HEK293 (cell line): ENCODE measurements around the gene CBS.
A peak's percentile ranks its signal among the peaks of the same experiment; 100 is the strongest.

Experiments used
- CTCF ChIA-PET: fragments of 350-600 bp; formaldehyde crosslinking; extraction: SDS; loops from one replicate; lab custom pipeline; 2021; ENCODE audit warnings: antibody characterized with exemption; lab: Yijun Ruan, JAX
- POLR2A ChIA-PET: fragments of 300-600 bp; formaldehyde crosslinking; extraction: SDS; loops from one replicate; lab custom pipeline; 2020; ENCODE audit warnings: antibody characterized with exemption, inconsistent platforms; lab: Yijun Ruan, JAX
- H3K27ac ChIP-seq: fragments of 200-500 bp; sonication (Bioruptor generic); 2 replicates; pipeline ENCODE4 v1.5.1; 2014; ENCODE audit warnings: low read depth, low read length, control low read depth, inconsistent platforms; ENCODE audit errors: extremely low read depth
- H3K36me3 ChIP-seq, 2 experiments: fragments of 200-500 bp in 1 of 2; sonication (Bioruptor generic) in 1 of 2; 1 replicate in 1 of 2; 2 replicates in 1 of 2; pipeline ENCODE4 v1.5.1; 2014 to 2017; ENCODE audit warnings: inconsistent platforms in 2 of 2, low read length in 2 of 2; ENCODE audit not compliant: control insufficient read depth in 2 of 2, insufficient read depth in 1 of 2
- H3K4me1 ChIP-seq: fragments of 200-500 bp; sonication (Bioruptor generic); 2 replicates; pipeline ENCODE4 v1.5.1; 2014; ENCODE audit warnings: mild to moderate bottlenecking, low read length, inconsistent platforms; ENCODE audit not compliant: control insufficient read depth, insufficient read depth
- H3K4me3 ChIP-seq: 2 replicates; pipeline ENCODE4 v1.5.1; 2011; ENCODE audit warnings: low read depth, mild to moderate bottlenecking, control low read depth, low read length, moderate library complexity
- H3K9me3 ChIP-seq: fragments of 200-500 bp; sonication (Bioruptor generic); 2 replicates; pipeline ENCODE4 v1.5.1; 2014; ENCODE audit warnings: low read depth, low read length, inconsistent platforms; ENCODE audit not compliant: control insufficient read depth, insufficient read depth
- GLI4 ChIP-seq: fragments of 450-650 bp; formaldehyde crosslinking; IDR thresholded peaks from 2 replicates; pipeline ENCODE4 v1.5.1; 2016; ENCODE audit warnings: missing biosample characterization, missing genetic modification characterization
- MZF1 ChIP-seq: fragments of 450-650 bp; formaldehyde crosslinking; IDR thresholded peaks from 2 replicates; pipeline ENCODE4 v1.5.1; 2017; ENCODE audit warnings: missing biosample characterization, missing genetic modification characterization, borderline replicate concordance
- OSR2 ChIP-seq: fragments of 450-650 bp; formaldehyde crosslinking; IDR thresholded peaks from 2 replicates; pipeline ENCODE4 v1.5.1; 2016; ENCODE audit warnings: missing biosample characterization, missing genetic modification characterization
- SCRT2 ChIP-seq: fragments of 450-650 bp; formaldehyde crosslinking; IDR thresholded peaks from 2 replicates; pipeline ENCODE4 v1.5.1; 2016; ENCODE audit warnings: missing biosample characterization, missing genetic modification characterization
- SP2 ChIP-seq: fragments of 450-650 bp; formaldehyde crosslinking; IDR thresholded peaks from 2 replicates; pipeline ENCODE4 v1.5.1; 2016; ENCODE audit warnings: missing biosample characterization, missing genetic modification characterization
- SP7 ChIP-seq: fragments of 450-650 bp; formaldehyde crosslinking; IDR thresholded peaks from 2 replicates; pipeline ENCODE4 v1.5.1; 2016; ENCODE audit warnings: missing biosample characterization, missing genetic modification characterization
- ZNF10 ChIP-seq: fragments of 450-650 bp; formaldehyde crosslinking; IDR thresholded peaks from 2 replicates; pipeline ENCODE4 v1.5.1; 2017; ENCODE audit warnings: missing biosample characterization, missing genetic modification characterization
- ZNF132 ChIP-seq: fragments of 450-650 bp; formaldehyde crosslinking; IDR thresholded peaks from 2 replicates; pipeline ENCODE4 v1.5.1; 2017; ENCODE audit warnings: missing biosample characterization, missing genetic modification characterization, borderline replicate concordance
- ZNF155 ChIP-seq: fragments of 450-650 bp; formaldehyde crosslinking; IDR thresholded peaks from 2 replicates; pipeline ENCODE4 v1.5.1; 2016; ENCODE audit warnings: missing biosample characterization, missing genetic modification characterization
- ZNF266 ChIP-seq: fragments of 450-650 bp; formaldehyde crosslinking; IDR thresholded peaks from 2 replicates; pipeline ENCODE4 v1.5.1; 2016; ENCODE audit warnings: missing biosample characterization, missing genetic modification characterization, low read depth
- ZNF292 ChIP-seq: fragments of 450-650 bp; formaldehyde crosslinking; IDR thresholded peaks from 2 replicates; pipeline ENCODE4 v1.5.1; 2016; ENCODE audit warnings: low read depth, missing biosample characterization, missing genetic modification characterization, borderline replicate concordance
- ZNF341 ChIP-seq: fragments of 450-650 bp; formaldehyde crosslinking; IDR thresholded peaks from 2 replicates; pipeline ENCODE4; 2016; ENCODE audit warnings: low read depth, missing biosample characterization, missing genetic modification characterization
- ZNF529 ChIP-seq: fragments of 450-650 bp; formaldehyde crosslinking; IDR thresholded peaks from 2 replicates; pipeline ENCODE4 v1.5.1; 2017; ENCODE audit warnings: missing genetic modification characterization, missing biosample characterization; ENCODE audit not compliant: insufficient replicate concordance
- ZNF544 ChIP-seq: fragments of 450-650 bp; formaldehyde crosslinking; IDR thresholded peaks from 2 replicates; pipeline ENCODE4 v1.5.0; 2017; ENCODE audit warnings: missing biosample characterization, missing genetic modification characterization
- ZNF561 ChIP-seq: fragments of 450-650 bp; IDR thresholded peaks from 2 replicates; pipeline ENCODE4 v1.5.1; 2018; ENCODE audit warnings: missing biosample characterization, missing genetic modification characterization, borderline replicate concordance
- ZNF677 ChIP-seq: fragments of 450-650 bp; IDR thresholded peaks from 2 replicates; pipeline ENCODE4 v1.5.0; 2018; ENCODE audit warnings: missing biosample characterization, mild to moderate bottlenecking, missing genetic modification characterization, moderate library complexity
- ZNF785 ChIP-seq: fragments of 450-650 bp; formaldehyde crosslinking; IDR thresholded peaks from 2 replicates; pipeline ENCODE4 v1.5.1; 2016; ENCODE audit warnings: missing biosample characterization, missing genetic modification characterization
- ZNF843 ChIP-seq: fragments of 450-650 bp; formaldehyde crosslinking; IDR thresholded peaks from 2 replicates; pipeline ENCODE4 v1.5.1; 2016; ENCODE audit warnings: missing biosample characterization, missing genetic modification characterization
- TF ChIP-seq, protein P1 (sequence below): fragments of 450-650 bp; formaldehyde crosslinking; IDR thresholded peaks from 2 replicates; pipeline ENCODE4 v1.5.1; 2016; ENCODE audit warnings: missing biosample characterization, missing genetic modification characterization, low read depth
- TF ChIP-seq, protein P2 (sequence below): fragments of 450-650 bp; formaldehyde crosslinking; IDR thresholded peaks from 2 replicates; pipeline ENCODE4 v1.5.1; 2016; ENCODE audit warnings: missing biosample characterization, missing genetic modification characterization
- TF ChIP-seq, protein P3 (sequence below): fragments of 450-650 bp; formaldehyde crosslinking; IDR thresholded peaks from 2 replicates; pipeline ENCODE4 v1.5.1; 2016; ENCODE audit warnings: missing biosample characterization, missing genetic modification characterization, low read depth
- TF ChIP-seq, protein P4 (sequence below): fragments of 450-650 bp; formaldehyde crosslinking; IDR thresholded peaks from 2 replicates; pipeline ENCODE4 v1.5.1; 2016; ENCODE audit warnings: missing biosample characterization, missing genetic modification characterization

CBS gene

DNA sequence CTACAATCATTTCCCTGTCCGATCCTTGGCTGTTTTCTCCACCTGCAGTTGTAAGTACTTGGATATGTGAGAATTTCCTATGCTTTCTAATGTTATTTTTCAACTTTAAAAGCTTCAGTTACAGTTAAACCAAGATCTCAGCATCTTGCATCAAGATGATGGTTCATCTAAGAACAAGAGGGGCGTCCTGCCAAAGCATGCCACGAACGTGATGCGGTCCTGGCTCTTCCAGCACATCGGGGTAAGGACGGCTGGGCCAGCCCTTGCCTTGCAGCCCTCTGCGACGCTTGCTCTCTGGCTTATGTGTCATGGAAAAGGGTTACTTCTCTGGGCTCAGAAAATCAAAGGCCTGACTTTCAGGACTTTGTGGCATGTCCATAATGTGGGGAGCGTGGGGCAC lies 54.4 kb downstream of the CBS start (continued):
- no peak for TF ChIP-seq ZNF677 (tag by site-specific recombination)

DNA sequence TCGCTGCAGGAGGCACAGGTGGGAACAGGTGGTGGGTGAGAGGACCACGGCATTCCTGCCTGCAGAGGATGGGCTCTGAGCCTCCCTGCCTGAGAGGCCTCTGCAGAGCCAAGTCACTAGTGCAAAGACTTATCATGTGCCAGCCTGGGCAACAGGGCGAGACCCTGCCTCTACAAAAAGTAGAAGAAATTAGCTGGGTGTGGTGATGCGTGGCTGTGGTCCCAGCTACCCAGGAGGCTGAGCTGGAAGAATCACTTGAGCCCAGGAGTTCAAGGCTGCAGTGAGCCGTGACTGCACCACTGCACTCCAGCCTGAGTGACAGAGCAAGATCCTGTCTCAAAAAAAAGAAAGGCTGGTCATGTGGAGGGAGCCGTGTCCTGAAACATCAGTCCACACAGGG lies 54.9 kb downstream of the CBS start:
- CTCF ChIA-PET = no interaction called here
- H3K27ac ChIP-seq = no peak overlapping the region
- no peaks in the 10 kb centered on the region for H3K9me3 ChIP-seq
- H3K4me3 ChIP-seq = no peak overlapping the region
- no peaks in the 10 kb centered on the region for H3K4me1 ChIP-seq
- TF ChIP-seq, protein P1, sequence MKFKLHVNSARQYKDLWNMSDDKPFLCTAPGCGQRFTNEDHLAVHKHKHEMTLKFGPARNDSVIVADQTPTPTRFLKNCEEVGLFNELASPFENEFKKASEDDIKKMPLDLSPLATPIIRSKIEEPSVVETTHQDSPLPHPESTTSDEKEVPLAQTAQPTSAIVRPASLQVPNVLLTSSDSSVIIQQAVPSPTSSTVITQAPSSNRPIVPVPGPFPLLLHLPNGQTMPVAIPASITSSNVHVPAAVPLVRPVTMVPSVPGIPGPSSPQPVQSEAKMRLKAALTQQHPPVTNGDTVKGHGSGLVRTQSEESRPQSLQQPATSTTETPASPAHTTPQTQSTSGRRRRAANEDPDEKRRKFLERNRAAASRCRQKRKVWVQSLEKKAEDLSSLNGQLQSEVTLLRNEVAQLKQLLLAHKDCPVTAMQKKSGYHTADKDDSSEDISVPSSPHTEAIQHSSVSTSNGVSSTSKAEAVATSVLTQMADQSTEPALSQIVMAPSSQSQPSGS (tag by site-specific recombination) = no peak
- TF ChIP-seq SP7 (no peak), ZNF155 (tag by site-specific recombination) (no peak), SCRT2 (tag by site-specific recombination) (0 out of 2 replicates have a peak, but pooled peaks have one; percentile 27), ZNF843 (tag by site-specific recombination) (no peak), ZNF341 (tag by site-specific recombination) (no peak)
- POLR2A ChIA-PET = no interaction called here
- H3K36me3 ChIP-seq = peaks cover 0 to 70% of the 10 kb centered on the region in 2 experiments; a peak in 2 of 3 replicates

DNA sequence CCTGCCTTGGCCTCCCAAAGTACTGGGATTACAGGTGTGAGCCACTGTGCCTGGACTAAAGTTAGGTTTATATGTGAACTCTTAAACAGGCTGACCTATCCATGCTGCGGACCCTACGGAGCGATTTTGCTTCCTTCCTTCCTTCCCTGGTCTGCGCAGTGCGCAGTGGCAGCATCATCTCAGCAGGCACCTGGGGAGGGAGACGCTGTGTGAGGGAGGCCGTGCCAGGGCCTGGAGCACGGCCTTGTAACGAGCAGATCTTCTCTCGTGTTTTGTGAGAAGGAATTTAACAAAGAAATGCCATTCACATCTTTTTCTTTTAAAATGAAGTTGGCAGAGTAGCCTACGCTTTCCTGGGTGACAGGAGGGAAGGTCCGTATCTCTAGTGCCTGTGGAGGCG lies 55.5 kb downstream of the CBS start:
- Histone ChIP-seq H3K27ac (no peak overlapping the region), H3K36me3 (peaks cover 4 to 68% of the 10 kb centered on the region in 2 experiments; a peak in 2 of 3 replicates), H3K4me3 (no peak overlapping the region), H3K4me1 (no peaks in the 10 kb centered on the region), H3K9me3 (no peaks in the 10 kb centered on the region)
- TF ChIP-seq GLI4 (tag by site-specific recombination) = no peak
- TF ChIP-seq ZNF785 (tag by site-specific recombination) = no peak
- TF ChIP-seq SP2 (tag by site-specific recombination) = no peak
- no peak for TF ChIP-seq ZNF529 (tag by site-specific recombination)
- no peak for TF ChIP-seq MZF1 (tag by site-specific recombination)
- no peak for TF ChIP-seq ZNF132 (tag by site-specific recombination)
- TF ChIP-seq ZNF561 = no peak
- no peak for TF ChIP-seq ZNF544 (tag by site-specific recombination)
- TF ChIP-seq ZNF292 (tag by site-specific recombination) = no peak
- TF ChIP-seq ZNF266 (tag by site-specific recombination) = no peak
- CTCF ChIA-PET = interaction anchor here (0.7 kb wide), 1 partner anchor 127 kb away, joined by 3 read pairs; no protein-coding TSS in a partner anchor
- POLR2A ChIA-PET = no interaction called here

DNA sequence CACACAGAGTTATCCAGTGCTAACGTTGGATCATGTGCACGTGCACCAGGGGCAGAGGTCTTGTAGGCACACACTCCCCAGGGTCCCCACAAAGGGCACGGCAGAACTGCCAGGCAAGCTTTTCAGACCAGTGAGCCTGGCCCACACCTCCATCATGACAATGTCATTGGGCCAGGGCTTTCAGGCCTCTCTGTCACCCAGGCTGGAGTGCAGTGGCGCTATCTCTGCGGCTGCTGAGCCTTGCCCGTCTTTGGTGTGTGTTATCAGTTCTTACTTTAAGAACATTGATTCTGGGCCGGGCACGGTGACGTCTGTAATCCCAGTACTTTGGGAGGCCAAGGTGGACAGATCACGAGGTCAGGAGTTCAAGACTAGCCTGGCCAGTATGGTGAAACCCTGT lies 57.1 kb downstream of the CBS start:
- ChIA-PET POLR2A (no interaction called here), CTCF (no interaction called here)
- H3K4me3 ChIP-seq = no peak overlapping the region
- no peaks in the 10 kb centered on the region for H3K9me3 ChIP-seq
- H3K27ac ChIP-seq = no peak overlapping the region
- H3K4me1 ChIP-seq = no peaks in the 10 kb centered on the region
- peaks cover 8 to 63% of the 10 kb centered on the region in 2 experiments for H3K36me3 ChIP-seq
- TF ChIP-seq, protein P2, sequence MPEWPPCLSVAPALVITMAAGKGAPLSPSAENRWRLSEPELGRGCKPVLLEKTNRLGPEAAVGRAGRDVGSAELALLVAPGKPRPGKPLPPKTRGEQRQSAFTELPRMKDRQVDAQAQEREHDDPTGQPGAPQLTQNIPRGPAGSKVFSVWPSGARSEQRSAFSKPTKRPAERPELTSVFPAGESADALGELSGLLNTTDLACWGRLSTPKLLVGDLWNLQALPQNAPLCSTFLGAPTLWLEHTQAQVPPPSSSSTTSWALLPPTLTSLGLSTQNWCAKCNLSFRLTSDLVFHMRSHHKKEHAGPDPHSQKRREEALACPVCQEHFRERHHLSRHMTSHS (tag by site-specific recombination) = no peak
- TF ChIP-seq, protein P3, sequence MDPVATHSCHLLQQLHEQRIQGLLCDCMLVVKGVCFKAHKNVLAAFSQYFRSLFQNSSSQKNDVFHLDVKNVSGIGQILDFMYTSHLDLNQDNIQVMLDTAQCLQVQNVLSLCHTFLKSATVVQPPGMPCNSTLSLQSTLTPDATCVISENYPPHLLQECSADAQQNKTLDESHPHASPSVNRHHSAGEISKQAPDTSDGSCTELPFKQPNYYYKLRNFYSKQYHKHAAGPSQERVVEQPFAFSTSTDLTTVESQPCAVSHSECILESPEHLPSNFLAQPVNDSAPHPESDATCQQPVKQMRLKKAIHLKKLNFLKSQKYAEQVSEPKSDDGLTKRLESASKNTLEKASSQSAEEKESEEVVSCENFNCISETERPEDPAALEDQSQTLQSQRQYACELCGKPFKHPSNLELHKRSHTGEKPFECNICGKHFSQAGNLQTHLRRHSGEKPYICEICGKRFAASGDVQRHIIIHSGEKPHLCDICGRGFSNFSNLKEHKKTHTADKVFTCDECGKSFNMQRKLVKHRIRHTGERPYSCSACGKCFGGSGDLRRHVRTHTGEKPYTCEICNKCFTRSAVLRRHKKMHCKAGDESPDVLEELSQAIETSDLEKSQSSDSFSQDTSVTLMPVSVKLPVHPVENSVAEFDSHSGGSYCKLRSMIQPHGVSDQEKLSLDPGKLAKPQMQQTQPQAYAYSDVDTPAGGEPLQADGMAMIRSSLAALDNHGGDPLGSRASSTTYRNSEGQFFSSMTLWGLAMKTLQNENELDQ (tag by site-specific recombination) = no peak
- no peak for TF ChIP-seq ZNF341 (tag by site-specific recombination)
- no peak for TF ChIP-seq OSR2 (tag by site-specific recombination)
- TF ChIP-seq, protein P4, sequence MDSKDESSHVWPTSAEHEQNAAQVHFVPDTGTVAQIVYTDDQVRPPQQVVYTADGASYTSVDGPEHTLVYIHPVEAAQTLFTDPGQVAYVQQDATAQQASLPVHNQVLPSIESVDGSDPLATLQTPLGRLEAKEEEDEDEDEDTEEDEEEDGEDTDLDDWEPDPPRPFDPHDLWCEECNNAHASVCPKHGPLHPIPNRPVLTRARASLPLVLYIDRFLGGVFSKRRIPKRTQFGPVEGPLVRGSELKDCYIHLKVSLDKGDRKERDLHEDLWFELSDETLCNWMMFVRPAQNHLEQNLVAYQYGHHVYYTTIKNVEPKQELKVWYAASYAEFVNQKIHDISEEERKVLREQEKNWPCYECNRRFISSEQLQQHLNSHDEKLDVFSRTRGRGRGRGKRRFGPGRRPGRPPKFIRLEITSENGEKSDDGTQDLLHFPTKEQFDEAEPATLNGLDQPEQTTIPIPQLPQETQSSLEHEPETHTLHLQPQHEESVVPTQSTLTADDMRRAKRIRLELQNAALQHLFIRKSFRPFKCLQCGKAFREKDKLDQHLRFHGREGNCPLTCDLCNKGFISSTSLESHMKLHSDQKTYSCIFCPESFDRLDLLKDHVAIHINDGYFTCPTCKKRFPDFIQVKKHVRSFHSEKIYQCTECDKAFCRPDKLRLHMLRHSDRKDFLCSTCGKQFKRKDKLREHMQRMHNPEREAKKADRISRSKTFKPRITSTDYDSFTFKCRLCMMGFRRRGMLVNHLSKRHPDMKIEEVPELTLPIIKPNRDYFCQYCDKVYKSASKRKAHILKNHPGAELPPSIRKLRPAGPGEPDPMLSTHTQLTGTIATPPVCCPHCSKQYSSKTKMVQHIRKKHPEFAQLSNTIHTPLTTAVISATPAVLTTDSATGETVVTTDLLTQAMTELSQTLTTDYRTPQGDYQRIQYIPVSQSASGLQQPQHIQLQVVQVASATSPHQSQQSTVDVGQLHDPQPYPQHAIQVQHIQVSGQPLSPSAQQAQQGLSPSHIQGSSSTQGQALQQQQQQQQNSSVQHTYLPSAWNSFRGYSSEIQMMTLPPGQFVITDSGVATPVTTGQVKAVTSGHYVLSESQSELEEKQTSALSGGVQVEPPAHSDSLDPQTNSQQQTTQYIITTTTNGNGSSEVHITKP (tag by site-specific recombination) = no peak
- no peak for TF ChIP-seq ZNF10 (tag by site-specific recombination)
